ENCODE data around the gene ME3.

GRCh38 chr11:86630229-86630981, 42.0 kb downstream of the ME3 start:
- TF ChIP-seq CTCF (IDR thresholded peaks at IDR 0.05) (no peak), EZH2 (IDR thresholded peaks at IDR 0.05) (no peak), EZH2phosphoT487 (IDR thresholded peaks at IDR 0.05) (no peak)

Data from neural progenitor cell (in vitro differentiated cells).